WTC11 (cell line): Measurements from ENCODE around the gene CHST11. TPM values are rescaled to one million over a fixed set of nuclear protein-coding genes. Genes with fewer than 3 reads are reported as not detected.

Experiments
- ATAC-seq: fragments of 200-7000 bp; cut with Tn5 transposase; 2 replicates; pipeline ENCODE4 v1.10.0; 2021; ENCODE audit warnings: mild to moderate bottlenecking, moderate library complexity
- CTCF ChIA-PET: fragments of 300-600 bp; sonication (Branson Sonifier 250); formaldehyde crosslinking; loops from one replicate; lab custom pipeline; 2021; ENCODE audit warnings: antibody characterized with exemption; lab: Charles Lee
- POLR2A ChIA-PET: fragments of 350-600 bp; sonication (Branson Sonifier 250); formaldehyde crosslinking; loops from one replicate; lab custom pipeline; 2021; ENCODE audit warnings: antibody characterized with exemption; lab: Charles Lee
- DNase-seq: peaks from one replicate; pipeline ENCODE4 v3.0.0; 2021; ENCODE audit warnings: low spot score
- H3K27ac Mint-ChIP-seq: 2 replicates; pipeline ENCODE4 v1.8.0; 2021; ENCODE audit warnings: mixed read lengths
- H3K27me3 Mint-ChIP-seq: 2 replicates; pipeline ENCODE4 v1.8.0; 2021; ENCODE audit warnings: low read depth, mild to moderate bottlenecking, moderate library complexity, mixed read lengths
- H3K36me3 Mint-ChIP-seq: 2 replicates; pipeline ENCODE4 v1.8.0; 2021; ENCODE audit warnings: mixed read lengths
- H3K4me1 Mint-ChIP-seq: 2 replicates; pipeline ENCODE4 v1.8.0; 2022; ENCODE audit warnings: mixed read lengths
- H3K4me3 Mint-ChIP-seq: 2 replicates; pipeline ENCODE4 v1.8.0; 2021; ENCODE audit warnings: mild to moderate bottlenecking, moderate library complexity, mixed read lengths
- H3K9me3 Mint-ChIP-seq: 2 replicates; pipeline ENCODE4 v1.8.0; 2021; ENCODE audit warnings: mixed read lengths
- ARID4B ChIP-seq: sonication (generic); formaldehyde crosslinking; IDR thresholded peaks from 2 replicates; pipeline ENCODE4 v1.8.0; 2023; ENCODE audit warnings: missing genetic modification reagents, mild to moderate bottlenecking, borderline replicate concordance
- E2F5 ChIP-seq: sonication (generic); formaldehyde crosslinking; IDR thresholded peaks from 2 replicates; pipeline ENCODE4 v1.8.1; 2022; ENCODE audit warnings: mild to moderate bottlenecking, moderate library complexity, missing genetic modification reagents
- ELF4 ChIP-seq: sonication (generic); formaldehyde crosslinking; IDR thresholded peaks from 2 replicates; pipeline ENCODE4 v1.8.1; 2022; ENCODE audit warnings: low read depth, mild to moderate bottlenecking, moderate library complexity, missing genetic modification reagents
- ETV6 ChIP-seq: sonication (generic); formaldehyde crosslinking; IDR thresholded peaks from 2 replicates; pipeline ENCODE4 v1.8.1; 2022; ENCODE audit warnings: mild to moderate bottlenecking, missing genetic modification reagents
- FOXP1 ChIP-seq: sonication (generic); formaldehyde crosslinking; IDR thresholded peaks from 2 replicates; pipeline ENCODE4 v1.8.0; 2022; ENCODE audit warnings: missing genetic modification reagents, mild to moderate bottlenecking, moderate library complexity, borderline replicate concordance
- FOXP4 ChIP-seq: sonication (generic); formaldehyde crosslinking; IDR thresholded peaks from 2 replicates; pipeline ENCODE4 v1.8.0; 2022; ENCODE audit warnings: mild to moderate bottlenecking, missing genetic modification reagents
- HMGXB4 ChIP-seq: sonication (generic); formaldehyde crosslinking; IDR thresholded peaks from 2 replicates; pipeline ENCODE4 v1.8.1; 2023; ENCODE audit warnings: mild to moderate bottlenecking, moderate library complexity, missing genetic modification reagents
- IRF2 ChIP-seq: sonication (generic); formaldehyde crosslinking; IDR thresholded peaks from 2 replicates; pipeline ENCODE4 v1.8.0; 2022; ENCODE audit warnings: low read depth, missing genetic modification reagents, borderline replicate concordance
- JAZF1 ChIP-seq: fragments of 250-450 bp; sonication (Bioruptor Pico); IDR thresholded peaks from 2 replicates; pipeline ENCODE4 v1.9.0; 2021; ENCODE audit warnings: moderate library complexity, mild to moderate bottlenecking, inconsistent platforms
- JUN ChIP-seq: sonication (generic); formaldehyde crosslinking; IDR thresholded peaks from 2 replicates; pipeline ENCODE4 v1.8.0; 2023; ENCODE audit warnings: mild to moderate bottlenecking, missing genetic modification reagents
- MAX ChIP-seq: sonication (generic); formaldehyde crosslinking; IDR thresholded peaks from 2 replicates; pipeline ENCODE4 v1.8.0; 2022; ENCODE audit warnings: mild to moderate bottlenecking, missing genetic modification reagents
- OVOL2 ChIP-seq: fragments of 250-450 bp; sonication (Bioruptor Pico); IDR thresholded peaks from 2 replicates; pipeline ENCODE4 v1.9.0; 2021; ENCODE audit warnings: mild to moderate bottlenecking, borderline replicate concordance
- SP1 ChIP-seq: sonication (generic); formaldehyde crosslinking; conservative IDR thresholded peaks from 2 replicates; pipeline ENCODE4 v1.8.1; 2022; ENCODE audit warnings: missing genetic modification reagents
- STAT6 ChIP-seq: sonication (generic); formaldehyde crosslinking; conservative IDR thresholded peaks from 2 replicates; pipeline ENCODE4 v1.8.1; 2023; ENCODE audit warnings: mild to moderate bottlenecking, low read depth, missing genetic modification reagents, moderate library complexity
- ZBTB43 ChIP-seq: sonication (generic); formaldehyde crosslinking; IDR thresholded peaks from 2 replicates; pipeline ENCODE4 v1.8.1; 2023; ENCODE audit warnings: mild to moderate bottlenecking, missing genetic modification reagents
- total RNA-seq: library from RNA; stranded (reverse); gene quantifications from 3 replicates; pipeline ENCODE4 v1.2.3, GENCODE V29; 2021

The CHST11 gene
- total RNA-seq, 1 experiment from 2014 or later, result 24.2 TPM

GRCh38 chr12:104593482-104593881 is 136.7 kb downstream of the CHST11 start (continued):
- no peak for TF ChIP-seq FOXP4 (CRISPR knock-in tag)
- no peak for TF ChIP-seq STAT6
- TF ChIP-seq OVOL2 (CRISPR knock-in tag), result no peak

- Mint-ChIP-seq H3K9me3 (no peaks in the 10 kb centered on the region), H3K27me3 (no peaks in the 10 kb centered on the region), H3K4me1 (peaks cover 38% of the 10 kb centered on the region), H3K4me3 (no peak overlapping the region), H3K27ac (peak overlapping the region; percentile 21; the same call in 1 of the 2 replicates), H3K36me3 (no peaks in the 10 kb centered on the region)
- CTCF ChIA-PET, result interaction anchor here (1.2 kb wide), 1 partner anchor 214 kb away, joined by 3 read pairs; no protein-coding TSS in a partner anchor
- POLR2A ChIA-PET, result no interaction called here
- TF ChIP-seq JAZF1 (CRISPR knock-in tag), result no peak
- TF ChIP-seq IRF2 (CRISPR knock-in tag), result no peak
- no peak for TF ChIP-seq FOXP1
- no peak for TF ChIP-seq ZBTB43 (CRISPR knock-in tag)
- TF ChIP-seq MAX (CRISPR knock-in tag), result no peak
- TF ChIP-seq E2F5 (CRISPR knock-in tag), result no peak
- no peak for TF ChIP-seq JUN (CRISPR knock-in tag)
- TF ChIP-seq ETV6, result no peak
- no peak for TF ChIP-seq ARID4B (CRISPR knock-in tag)
- TF ChIP-seq HMGXB4 (CRISPR knock-in tag), result no peak
- no peak for TF ChIP-seq ELF4 (CRISPR knock-in tag)
- TF ChIP-seq SP1 (CRISPR knock-in tag), result no peak
- no peak for ATAC-seq
- no peak for DNase-seq
Measured at GRCh38 chr12:104596134-104596799, 139.5 kb downstream of the CHST11 start.
